Activated gamma-delta T cell treated with Interleukin-2 at 50 U/mL for 16 hours (primary cell): ENCODE results near the gene MRPL24.
"Not testable (repeated sequence)": the region's sequence is repeated elsewhere in the genome, so short reads cannot be mapped to it uniquely, and the experiment has no call there.

ENCODE experiments used
- DNase-seq: peaks from one replicate; pipeline ENCODE4 v3.0.0-alpha.2; 2020

MRPL24 gene

DNA sequence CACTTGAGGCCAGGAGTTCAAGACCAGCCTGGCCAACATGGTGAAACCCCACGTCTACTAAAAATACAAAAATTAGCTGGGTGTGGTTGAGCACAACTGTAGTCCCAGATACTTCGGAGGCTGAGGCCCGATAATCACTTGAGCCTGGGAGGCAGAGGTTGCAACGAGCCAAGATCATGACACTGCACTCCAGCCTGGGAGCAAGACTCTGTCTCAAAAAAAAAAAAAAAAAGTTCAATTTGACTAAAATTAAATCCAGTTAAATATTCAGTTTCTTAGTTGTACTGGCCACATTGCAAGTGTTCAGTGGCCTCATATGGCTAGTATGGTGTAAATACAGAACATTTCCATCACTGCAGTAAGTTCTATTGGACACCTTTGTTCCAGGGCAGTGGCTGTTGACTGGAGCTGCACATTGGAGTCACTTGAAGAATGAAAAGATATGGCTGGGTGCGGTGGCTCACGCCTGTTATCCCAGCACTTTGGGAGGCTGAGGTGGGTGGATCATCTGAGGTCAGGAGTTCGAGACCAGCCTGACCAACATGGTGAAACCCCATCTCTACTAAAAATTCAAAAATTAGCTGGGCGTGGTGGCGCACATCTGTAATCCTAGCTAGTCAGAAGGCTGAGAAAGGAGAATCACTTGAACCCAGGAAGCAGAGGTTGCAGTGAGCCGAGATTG, 16.8 kb upstream of the MRPL24 start:
- DNase-seq, result not testable (repeated sequence)

DNA sequence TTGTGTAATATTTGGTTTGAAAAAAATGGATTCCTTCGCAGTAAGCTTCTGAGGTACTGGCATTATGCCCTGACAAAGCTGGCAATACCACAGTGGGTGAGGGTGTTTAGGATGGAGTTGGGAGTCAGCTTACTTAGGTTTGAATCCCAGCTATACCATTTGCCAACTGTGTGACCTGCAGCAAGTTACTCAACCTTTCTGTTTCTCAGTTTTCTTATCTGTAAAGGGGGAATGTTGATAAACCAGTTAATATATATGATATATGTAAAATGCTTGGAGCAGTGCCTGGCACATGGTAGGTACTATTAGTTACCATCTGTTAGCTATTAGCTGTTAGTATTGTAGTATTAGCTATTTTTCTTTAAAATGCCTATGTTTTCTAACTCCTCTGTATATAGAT, 15.5 kb upstream of the MRPL24 start:
- no peak for DNase-seq

DNA sequence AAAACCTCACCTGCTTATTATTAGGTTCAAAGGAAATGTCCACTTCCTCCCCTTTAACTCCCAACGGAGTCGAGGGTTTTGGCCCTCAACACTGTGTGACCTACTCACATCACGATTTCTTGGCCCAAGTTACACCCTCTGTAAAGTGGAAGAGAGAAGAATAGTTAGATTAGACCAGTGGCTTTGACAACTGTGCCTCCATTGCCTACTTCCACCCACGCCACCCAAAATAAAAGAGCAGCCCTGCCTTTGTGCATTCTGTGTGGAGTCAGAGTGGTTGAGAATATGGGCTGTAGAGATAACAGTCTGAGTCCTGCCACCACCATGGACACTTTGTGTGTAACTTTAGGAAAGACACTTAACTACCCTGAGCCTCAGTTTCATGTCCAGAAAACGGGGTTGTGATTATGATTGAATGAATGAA, 14.7 kb upstream of the MRPL24 start:
- no peak for DNase-seq

DNA sequence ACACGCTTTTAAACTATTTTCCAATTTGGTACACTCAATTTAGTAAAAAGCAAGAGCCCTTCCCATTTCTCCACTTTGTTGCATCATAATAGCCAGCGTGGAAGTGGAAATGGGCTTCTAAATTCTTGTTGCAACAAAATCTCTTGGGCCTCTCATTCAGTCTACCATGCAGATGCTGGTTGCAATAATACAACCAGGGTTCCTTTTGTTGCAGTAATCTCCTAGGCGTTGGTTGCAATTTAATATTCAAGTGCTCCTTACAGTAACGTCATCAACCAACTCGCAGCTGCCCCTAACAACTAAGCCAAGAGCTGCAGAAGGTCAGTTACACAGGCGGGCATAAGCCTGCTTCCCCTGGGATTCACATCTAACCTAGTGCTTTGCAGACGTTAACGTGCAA, 13.3 kb upstream of the MRPL24 start:
- DNase-seq, result no peak

DNA sequence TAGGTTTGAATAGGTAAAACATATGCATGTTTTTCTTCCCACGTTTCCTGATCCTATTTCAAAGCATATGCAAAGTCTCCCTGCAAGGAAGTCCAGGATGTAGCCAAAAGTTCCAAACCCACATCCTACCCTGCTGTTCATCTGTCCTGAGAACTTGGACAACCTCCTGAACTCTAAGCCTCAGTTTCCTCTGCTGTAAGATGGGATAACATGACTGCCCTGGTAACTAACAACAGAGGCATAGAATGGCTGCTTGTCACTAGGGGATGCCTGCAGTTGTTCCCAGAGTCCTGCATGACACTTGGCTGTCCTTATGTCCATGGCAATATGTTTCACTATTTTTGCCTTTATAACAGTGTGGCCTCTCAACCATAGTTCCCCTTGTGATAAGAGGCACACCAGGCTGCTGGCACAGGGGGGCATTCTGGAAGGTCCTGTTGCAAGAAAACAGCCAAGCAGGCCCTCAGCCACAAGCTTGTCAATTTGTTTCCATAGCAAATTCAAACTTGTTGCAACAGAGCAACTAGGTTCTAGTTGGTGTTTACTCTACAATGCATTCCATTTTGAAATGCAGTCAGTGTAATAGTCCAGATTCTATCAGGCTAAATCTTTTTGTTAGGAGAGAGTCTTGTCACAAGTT, 12.1 kb upstream of the MRPL24 start:
- DNase-seq, result no peak

DNA sequence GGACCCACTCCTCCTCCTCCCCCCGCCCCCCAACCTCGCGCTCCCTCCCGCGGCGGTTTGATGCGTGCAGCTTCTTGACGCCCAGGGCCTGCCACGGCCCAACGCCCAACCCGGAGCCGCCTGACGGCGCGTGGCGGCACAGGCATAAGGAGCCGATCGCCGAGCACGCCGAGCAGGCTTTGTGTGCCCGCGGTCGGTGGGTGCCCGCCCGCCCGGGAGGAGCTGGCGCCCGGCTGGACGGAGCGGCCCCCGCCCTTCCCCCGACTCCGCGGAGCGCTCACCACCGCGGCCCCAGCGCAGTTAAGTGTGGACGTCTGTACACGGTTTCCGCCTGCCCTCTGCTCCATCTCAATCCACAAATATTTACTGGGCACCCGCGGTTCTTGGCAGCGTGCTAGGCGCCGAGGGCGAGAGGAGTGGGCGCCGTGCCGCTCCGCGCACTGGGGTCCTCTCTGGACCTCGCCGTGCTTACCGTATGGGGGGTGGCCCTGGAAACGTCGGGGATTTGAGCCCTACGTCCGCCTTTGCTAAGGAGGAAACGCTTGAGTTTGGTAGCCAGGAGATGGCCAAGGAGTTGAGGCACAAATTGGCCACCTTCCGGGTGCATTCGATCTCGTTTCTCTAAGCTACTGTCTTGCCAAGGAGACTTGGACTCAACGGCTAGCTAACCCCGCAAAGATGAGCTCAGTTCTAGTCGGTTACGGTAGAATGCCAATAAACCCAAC, 11.0 kb upstream of the MRPL24 start:
- peak; percentile 97 for DNase-seq

DNA sequence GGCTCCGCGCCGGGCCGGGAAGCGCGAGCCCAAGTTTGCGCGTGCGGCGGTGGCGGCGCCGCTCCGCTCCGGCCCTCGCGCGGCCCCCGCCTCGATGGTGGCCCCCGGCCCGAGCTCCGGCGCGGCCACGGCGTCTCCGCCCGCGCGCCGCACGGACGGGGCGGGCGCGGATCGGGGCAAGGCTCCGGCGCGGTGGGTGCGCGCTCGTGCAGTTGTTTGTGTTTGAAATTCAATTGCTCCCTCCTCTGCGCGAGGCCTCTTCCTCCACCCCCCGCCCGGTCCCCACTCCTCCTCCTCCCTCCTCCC, 10.5 kb upstream of the MRPL24 start, which contains the start of gene HDGF:
TSS of gene HDGF (minus strand) at position 225 of the 306 bp plus-strand sequence. CDS start 246 bp downstream, outside the sequence.
- no peak for DNase-seq

DNA sequence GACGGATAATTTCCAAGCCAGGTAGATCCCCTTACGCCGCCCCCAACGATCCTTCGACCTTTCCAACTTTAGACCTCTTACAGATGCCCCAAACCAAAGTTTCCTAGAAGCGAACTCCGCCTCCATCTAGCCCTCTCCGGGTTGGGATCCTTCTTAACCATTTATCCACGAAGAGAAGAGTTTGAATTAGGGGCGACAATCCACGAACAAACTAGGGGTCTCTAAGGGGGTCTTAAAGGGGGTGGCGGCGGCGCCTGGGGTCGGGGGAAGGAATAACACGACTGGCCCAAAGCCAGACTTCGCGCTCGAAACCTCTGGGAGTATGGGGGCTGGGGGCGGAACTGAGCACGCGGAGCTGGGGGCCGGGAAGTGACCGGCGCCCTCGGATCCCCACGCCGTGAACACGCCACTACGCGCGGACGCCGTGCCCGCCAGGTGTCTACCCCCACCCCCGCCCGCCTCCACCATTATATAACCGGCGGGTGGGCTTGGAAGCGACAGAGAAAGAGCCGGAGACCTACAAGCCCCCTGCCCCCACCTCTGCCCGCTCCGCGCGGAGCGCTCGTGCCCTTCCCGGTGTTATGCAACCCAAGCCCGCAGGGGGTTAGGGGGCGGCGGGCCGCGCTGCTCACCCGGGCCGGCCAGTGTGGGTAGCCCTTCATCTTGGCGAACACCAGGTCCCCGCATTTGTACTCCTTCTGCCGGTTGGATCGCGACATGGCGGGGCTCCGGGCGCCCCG, 10.0 kb upstream of the MRPL24 start:
- peak; percentile 30 for DNase-seq

DNA sequence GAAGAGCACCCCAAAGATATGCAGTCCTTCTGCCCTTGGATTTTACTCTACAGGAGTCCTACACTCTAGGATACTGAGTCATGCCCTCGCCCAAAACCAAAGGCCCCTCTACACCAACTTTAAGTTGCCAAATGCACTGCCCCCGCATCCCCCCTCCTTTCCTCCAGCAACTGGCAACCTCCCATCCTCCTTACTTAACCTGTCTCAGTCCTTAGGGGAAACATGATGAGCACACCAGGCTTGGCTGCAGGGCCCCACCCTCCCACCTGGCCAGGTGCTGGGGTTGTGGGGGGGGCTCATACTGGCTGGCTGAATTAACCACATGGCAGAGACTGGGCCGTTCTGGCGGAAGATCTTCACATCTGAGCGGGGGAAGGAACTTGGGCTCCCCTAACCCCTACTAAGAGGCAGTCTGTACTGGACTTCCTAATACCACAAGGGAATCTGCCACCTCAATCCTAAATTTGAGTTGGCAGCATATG, 9.3 kb upstream of the MRPL24 start:
- no peak for DNase-seq

DNA sequence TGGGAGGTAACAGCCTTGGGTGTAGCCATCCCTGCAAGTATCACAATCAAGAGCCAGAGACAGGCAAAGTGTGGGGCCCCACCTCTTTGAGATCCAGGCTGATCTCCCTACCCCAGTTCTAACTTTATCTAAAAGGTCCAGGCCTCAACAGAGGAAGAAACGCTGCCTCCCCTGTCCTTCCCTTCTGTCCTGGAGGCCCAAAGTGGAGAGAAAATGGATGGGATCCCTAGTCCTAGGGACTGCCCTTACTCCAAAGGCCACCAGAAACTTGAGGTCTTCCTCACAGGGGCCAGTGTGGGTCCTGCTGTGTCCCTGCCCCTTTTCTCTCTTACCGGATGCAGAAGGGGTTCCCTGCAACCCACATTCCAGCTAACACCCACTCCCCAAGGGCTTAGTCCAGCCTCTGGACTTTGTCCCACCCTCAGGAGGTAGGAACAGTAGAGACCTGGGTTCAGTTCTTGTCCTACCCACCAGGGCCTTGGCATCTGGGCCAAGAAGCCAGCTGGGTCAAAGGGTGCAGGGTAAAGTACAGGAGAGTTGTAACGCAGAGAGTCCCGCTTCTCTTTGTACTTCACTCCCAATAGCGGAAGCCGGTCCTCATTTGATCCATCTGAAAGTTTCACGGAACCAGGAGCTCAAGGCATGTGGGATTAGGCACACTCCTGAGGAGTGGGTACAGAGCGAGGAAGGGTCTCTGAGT, 8.7 kb upstream of the MRPL24 start:
- no peak for DNase-seq

DNA sequence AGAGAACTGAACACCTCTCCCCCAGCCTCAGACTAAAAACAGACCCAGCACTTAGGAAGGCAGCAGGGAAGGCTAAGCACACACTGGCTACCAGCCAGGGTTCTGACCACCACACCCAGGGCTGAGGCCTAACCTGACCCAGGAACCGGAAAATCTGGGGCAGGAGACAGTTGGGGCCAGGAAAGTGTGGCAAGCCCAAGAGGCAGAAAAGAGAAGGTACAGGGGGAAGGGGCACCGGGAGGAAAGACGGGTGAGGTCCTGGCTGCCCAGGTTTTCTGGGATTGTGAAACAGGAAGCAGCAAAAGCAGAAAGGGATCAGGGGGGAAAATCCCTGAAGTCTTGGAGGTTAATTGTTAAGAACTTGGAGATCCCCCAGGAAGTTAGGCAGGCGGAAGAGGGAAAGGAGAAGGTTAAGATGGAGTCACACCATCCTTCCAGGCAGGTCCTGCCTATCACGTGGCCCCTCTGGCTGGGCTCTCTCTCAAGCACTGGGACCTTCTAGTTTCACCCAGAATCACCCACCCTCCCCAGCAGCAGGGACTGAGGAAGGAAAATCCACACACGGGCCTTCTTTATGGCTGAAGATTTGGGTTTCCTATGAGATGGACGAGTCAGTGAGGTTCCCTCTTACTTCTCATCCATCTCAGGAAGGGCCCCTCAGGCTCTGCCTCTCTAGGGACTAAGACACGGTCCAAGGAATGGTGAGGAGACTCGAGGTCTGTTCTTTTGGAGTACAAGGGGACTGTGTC, 8.0 kb upstream of the MRPL24 start:
- no peak for DNase-seq

DNA sequence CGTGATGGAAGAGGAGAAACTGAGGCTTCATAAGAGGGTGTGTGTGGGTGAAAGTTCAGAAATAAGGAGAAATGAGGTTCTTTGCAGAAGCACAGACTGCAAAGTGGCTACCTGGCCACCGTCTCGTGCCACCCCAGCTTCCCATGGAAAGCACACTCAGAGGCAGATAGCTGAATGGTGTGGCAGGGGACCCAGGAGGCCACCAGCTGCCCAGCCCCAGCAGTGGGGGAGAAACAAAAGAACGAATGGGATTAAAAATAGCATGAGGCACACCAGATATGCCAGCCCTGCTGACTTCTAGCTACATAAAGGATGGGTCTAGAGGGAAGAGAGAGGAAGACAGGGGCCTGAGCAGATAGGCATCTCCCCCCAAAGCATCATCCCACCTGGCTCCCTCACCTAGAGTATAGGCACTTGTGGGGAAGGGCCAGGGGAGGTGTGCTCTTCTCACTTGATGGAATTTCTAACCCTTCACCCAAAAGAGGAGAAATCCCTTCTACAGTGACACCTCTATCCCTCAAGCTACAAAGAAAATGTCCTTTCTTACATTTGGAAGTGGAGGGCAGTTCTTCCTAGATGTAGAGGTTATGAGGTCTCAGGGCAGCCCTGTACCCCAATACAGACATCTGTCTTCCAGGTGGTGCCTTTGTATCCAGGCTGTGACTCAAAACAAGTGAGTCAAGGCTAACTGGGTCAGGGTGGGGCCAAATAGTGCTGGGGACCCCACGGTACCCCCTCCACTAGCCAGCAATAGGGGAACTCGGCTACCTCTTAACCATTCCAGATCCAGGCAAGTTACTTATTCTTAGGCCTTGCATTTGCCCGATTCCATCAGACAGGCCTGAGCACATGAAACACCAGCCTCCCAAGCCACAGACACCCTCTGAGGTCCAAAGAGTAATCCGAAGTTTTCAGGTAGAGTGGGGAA, 7.1 kb upstream of the MRPL24 start:
- no peak for DNase-seq

DNA sequence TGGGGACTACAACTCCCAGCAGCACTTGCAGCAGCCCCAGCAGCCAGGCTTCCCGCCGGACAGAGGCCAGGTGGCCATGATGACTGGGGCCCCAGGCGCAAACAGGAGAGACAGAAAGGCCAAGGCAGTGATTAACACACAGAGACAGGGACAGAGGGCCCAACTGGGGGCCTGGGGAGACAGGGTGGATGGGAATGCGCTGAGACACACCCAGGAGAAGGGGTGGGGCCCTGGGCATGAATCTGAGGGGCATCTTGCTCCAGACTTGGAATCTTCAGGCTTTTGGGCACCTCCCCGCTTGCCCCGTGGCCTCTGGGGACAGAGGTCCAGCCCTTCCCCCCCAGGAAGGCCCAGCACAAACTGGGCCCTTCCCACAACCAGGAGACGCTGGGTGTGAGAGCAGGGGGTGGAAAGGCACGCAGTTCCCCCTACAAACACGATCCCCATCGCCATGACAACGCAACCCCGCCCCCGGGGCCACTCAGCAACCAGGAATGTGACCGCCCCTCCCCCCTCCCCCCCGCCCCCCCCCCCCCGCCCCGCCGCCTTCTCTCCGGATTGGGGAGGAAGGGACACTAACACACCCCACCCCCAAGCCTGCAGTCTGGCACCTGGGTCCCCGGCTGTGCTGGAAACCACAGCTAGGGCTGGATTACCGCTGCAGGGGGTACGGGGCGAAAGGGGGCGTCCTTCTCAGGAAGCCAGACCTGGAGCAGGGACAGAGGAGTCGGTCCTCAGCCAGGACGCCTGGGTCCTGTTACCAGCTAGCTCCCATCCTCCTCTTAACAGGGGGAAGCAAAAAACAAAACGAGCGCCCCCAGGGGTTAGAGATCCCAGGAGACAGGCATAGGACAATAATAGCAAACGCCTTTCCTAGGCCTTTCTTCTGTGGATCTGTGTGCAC, 6.1 kb upstream of the MRPL24 start:
- peak; percentile 56 for DNase-seq

DNA sequence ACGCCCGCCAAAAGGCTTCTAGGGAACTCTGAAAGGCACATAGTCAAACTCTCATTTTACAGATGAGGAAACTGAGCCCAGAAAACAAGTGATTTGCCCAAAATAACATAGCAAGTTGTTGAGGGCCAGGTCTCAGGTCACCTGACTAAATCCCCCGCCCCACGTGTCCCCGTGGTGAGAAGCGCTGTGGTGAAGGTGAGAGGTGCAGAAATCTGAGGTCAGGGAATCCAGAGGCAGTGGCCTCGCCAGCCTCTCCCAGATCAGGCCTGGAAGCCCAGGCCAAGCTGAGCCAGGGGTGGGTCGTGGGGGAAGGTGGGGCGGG, 5.5 kb upstream of the MRPL24 start:
- DNase-seq, result peak; percentile 32

DNA sequence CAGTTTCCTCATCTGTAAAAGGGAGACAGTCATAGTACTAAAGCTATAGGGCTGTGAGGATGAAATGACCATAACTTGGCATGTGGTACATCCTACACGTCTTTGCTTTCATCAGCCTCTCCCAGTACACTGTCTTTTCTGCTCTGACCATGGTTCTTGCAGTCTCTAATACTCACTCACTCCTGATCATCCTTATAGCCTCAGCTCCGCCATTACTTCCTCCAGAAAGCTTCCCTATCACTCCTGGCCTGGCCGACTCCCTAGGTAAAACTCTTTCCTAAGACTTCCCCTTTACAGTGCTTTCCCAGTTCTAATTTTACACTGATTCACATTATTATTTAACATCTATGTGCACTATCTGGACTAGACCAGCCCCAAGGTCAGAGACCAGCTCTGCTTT, 5.0 kb upstream of the MRPL24 start:
- DNase-seq, result no peak

DNA sequence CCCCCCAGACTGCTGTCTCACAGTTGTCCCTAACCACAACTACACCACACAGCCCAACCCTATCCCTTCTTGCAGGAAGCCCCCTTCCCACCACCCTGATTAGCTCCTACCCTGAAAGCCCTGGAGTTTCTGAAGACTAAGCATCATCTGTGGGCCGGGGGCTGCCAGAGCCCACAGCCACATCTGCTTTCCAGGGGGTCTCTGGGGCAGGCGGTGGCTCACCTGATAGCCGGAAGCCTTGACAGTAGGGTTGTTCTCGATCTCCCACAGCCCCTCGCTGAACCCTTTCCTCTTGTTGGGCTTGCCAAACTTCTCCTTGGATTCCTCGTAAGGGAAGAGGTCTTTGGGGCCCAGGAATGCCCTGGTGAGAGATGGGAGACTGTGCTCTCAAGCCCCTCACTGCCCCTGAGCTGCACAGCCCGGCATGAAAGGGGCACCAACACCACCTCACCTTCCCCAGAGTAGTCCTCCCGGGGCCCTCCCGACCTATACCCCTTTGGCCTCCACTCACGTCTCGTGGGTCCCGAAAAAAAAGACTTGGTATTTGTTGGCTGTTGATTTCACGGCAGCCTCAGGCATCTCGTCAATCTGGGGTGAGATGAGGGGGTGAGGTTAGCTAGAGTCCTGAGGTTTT, 4.0 kb upstream of the MRPL24 start:
- DNase-seq, result no peak

DNA sequence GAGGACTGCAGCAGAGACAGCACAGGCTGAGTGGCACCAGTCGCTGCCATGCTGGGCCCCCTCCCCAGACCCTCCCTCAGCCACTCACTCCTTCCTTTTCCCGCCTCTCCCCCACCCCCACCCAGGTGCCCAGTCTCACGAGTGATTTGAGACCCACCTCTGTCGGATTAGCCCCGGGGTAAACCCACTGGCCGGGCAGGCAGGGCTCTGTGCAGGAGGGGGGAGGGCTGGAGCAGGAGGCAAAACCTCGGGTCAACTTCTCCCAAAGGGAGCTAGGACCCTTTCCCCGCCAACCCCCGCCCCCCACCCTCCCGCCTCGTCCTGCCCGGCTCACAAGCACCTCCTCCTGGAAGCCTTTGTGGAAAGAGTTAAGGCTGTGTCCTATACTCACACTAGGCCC, 3.5 kb upstream of the MRPL24 start:
- no peak for DNase-seq

DNA sequence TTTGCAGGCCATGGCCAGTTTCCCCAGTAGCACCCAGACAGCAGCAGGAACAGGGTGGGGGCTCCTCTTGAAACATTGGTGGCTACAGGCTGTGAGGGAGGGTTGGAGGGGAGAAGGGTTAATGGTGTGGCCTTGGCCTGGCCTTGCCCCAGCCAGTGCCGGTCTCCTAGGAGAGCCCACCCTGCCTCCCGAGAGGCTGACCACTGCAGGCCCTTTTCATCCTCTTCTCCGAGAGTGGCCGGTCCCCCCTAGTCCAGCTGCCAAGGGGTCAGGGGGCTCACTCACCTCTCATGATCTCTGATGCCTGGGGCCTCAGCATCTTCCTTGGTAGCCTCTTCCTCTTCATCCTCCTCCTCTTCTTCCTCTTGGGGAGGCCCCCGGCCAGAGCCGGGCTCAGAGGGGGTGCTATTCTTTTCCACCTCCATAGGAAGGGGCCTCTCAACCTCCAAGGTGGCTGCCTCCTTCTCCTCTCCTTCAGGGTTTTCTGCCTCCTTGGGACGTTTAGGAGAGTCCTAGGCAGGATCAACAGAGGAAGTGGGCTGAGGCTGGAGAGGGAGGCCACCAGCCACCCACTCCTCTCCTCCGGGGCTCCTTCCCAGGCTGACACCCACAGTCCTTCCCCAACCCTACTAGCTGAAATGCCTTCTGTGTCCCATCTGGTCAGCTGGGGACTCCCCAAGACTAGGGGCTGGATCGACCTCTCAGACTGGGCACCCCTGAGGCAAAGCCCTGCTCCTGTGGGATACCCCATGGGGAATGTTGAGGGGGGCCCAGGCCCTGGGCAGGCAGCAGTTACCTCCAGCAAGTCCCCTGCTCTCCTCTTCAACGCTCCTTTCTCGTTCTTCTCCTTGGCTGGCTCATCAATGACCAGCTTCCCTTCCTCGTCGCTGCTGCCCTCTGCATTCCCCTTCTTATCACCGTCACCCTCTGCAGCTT, 2.7 kb upstream of the MRPL24 start:
- DNase-seq, result no peak
